DND-41 (cell line): ENCODE measurements around the gene SYNDIG1.

Experiments
- ATAC-seq: fragments of 200-7000 bp; cut with Tn5 transposase; 3 replicates; pipeline ENCODE4 v1.9.1; 2021; ENCODE audit warnings: low read depth; ENCODE audit not compliant: insufficient read depth
- DNase-seq: peaks from one replicate; pipeline ENCODE4 v3.0.0-alpha.2; 2020
- H2AFZ ChIP-seq: 2 replicates; pipeline ENCODE4 v1.6.0; 2012; ENCODE audit warnings: low read depth, low read length
- H3K27ac ChIP-seq: 2 replicates; pipeline ENCODE4 v1.5.1; 2012; ENCODE audit warnings: low read length, inconsistent platforms
- H3K27me3 ChIP-seq: fragments of 200-600 bp; sonication (generic); 2 replicates; pipeline ENCODE4 v1.6.0; 2012; ENCODE audit warnings: low read length, mild to moderate bottlenecking, inconsistent platforms; ENCODE audit not compliant: insufficient read depth, poor library complexity
- H3K36me3 ChIP-seq: 2 replicates; pipeline ENCODE4 v1.5.1; 2012; ENCODE audit warnings: low read length, inconsistent platforms; ENCODE audit not compliant: insufficient read depth
- H3K4me1 ChIP-seq: 2 replicates; pipeline ENCODE4 v1.5.1; 2012; ENCODE audit warnings: mild to moderate bottlenecking, low read length; ENCODE audit not compliant: insufficient read depth
- H3K4me2 ChIP-seq: 2 replicates; pipeline ENCODE4 v1.6.0; 2012; ENCODE audit warnings: mild to moderate bottlenecking, moderate library complexity, low read length, inconsistent platforms; ENCODE audit not compliant: insufficient read depth
- H3K4me3 ChIP-seq, 2 experiments: fragments of 200-600 bp in 1 of 2; shearing (Covaris generic) in 1 of 2; 2 replicates each; pipeline ENCODE4 v1.5.1; 2012 to 2016; ENCODE audit warnings: inconsistent platforms in 2 of 2, low read length in 2 of 2, mild to moderate bottlenecking in 2 of 2, low read depth in 1 of 2, moderate library complexity in 1 of 2
- H3K79me2 ChIP-seq: 2 replicates; pipeline ENCODE4 v1.6.0; 2012; ENCODE audit warnings: low read length, inconsistent platforms; ENCODE audit not compliant: insufficient read depth
- H3K9ac ChIP-seq: 2 replicates; pipeline ENCODE4 v1.6.0; 2012; ENCODE audit warnings: low read depth, mild to moderate bottlenecking, inconsistent platforms, low read length, moderate library complexity
- H3K9me3 ChIP-seq: 2 replicates; pipeline ENCODE4 v1.5.1; 2012; ENCODE audit warnings: low read length, moderate library complexity, mild to moderate bottlenecking, inconsistent platforms; ENCODE audit not compliant: insufficient read depth, severe bottlenecking
- H4K20me1 ChIP-seq: 2 replicates; pipeline ENCODE4 v1.6.0; 2012; ENCODE audit warnings: low read length; ENCODE audit not compliant: insufficient read depth
- EZH2 ChIP-seq: IDR thresholded peaks from 3 replicates; pipeline ENCODE4 v1.6.1; 2012; ENCODE audit warnings: borderline replicate concordance, low read depth, mild to moderate bottlenecking, moderate library complexity, low read length, inconsistent platforms; ENCODE audit not compliant: severe bottlenecking
- TF ChIP-seq, protein P1 (sequence below): IDR thresholded peaks from 2 replicates; pipeline ENCODE4 v1.5.1; 2012; ENCODE audit warnings: borderline replicate concordance, low read length, moderate library complexity, mild to moderate bottlenecking; ENCODE audit not compliant: poor library complexity, severe bottlenecking; ENCODE audit errors: extremely low read depth

The SYNDIG1 gene

DNA sequence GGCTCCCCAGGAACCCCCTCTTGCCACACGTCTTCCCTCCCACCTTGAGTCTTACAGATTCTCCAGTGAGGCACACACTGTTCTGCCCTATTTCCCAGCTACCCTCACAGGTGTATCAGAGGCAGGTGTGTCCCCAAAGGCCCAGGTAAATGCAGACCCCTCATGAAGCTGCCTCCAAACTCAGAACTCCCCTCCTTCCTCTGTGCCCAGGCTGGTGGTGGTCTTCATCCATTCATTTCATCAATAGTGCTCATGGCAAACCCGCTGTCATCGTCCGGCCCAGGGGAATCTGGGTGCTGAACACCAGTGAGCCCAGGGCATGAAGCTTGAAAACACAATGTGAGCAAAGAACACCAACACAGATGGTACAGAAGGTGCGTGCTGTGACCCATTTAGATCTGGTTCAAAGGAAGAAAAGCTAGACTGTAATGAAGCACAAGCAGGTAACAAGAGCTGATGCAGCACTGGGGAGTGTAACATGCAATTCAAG is 213.1 kb downstream of the SYNDIG1 start:
- DNase-seq: no peak

DNA sequence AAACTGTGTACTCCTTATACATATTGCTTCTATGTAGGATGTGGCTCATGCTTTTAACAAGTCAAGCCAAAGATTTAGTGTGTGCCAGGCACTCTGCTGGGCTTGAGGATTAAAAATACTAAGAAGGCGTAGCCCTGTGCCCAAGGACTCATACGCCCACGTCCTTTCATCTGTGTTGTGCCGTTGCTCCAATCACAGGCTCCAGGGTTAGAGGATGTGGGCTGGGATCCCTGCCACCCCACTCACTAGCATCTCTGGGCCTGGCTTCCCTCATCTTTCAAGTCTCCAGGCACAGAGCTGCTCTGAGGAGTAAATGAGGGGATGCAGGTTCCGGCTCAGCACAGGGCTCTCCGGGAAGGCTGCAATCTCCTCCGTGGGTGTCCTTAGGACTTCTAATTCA is 214.2 kb downstream of the SYNDIG1 start:
- H3K36me3 ChIP-seq: no peaks in the 10 kb centered on the region
- no peaks in the 10 kb centered on the region for H3K27me3 ChIP-seq
- H3K9me3 ChIP-seq: no peaks in the 10 kb centered on the region
- H3K4me3 ChIP-seq: no peak overlapping the region
- no peak overlapping the region for H3K4me2 ChIP-seq
- H3K79me2 ChIP-seq: no peaks in the 10 kb centered on the region
- no peak overlapping the region for H3K27ac ChIP-seq
- TF ChIP-seq, protein P1, sequence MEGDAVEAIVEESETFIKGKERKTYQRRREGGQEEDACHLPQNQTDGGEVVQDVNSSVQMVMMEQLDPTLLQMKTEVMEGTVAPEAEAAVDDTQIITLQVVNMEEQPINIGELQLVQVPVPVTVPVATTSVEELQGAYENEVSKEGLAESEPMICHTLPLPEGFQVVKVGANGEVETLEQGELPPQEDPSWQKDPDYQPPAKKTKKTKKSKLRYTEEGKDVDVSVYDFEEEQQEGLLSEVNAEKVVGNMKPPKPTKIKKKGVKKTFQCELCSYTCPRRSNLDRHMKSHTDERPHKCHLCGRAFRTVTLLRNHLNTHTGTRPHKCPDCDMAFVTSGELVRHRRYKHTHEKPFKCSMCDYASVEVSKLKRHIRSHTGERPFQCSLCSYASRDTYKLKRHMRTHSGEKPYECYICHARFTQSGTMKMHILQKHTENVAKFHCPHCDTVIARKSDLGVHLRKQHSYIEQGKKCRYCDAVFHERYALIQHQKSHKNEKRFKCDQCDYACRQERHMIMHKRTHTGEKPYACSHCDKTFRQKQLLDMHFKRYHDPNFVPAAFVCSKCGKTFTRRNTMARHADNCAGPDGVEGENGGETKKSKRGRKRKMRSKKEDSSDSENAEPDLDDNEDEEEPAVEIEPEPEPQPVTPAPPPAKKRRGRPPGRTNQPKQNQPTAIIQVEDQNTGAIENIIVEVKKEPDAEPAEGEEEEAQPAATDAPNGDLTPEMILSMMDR: no peak
- no peak for TF ChIP-seq EZH2
- H3K4me1 ChIP-seq: no peaks in the 10 kb centered on the region
- H2AFZ ChIP-seq: no peak overlapping the region
- DNase-seq (peak; percentile 63), ATAC-seq (peak; percentile 98)
- H4K20me1 ChIP-seq: no peaks in the 10 kb centered on the region
- H3K9ac ChIP-seq: no peak overlapping the region

More for the DNA sequence above, 213.1 kb downstream of the SYNDIG1 start:
- no peaks in the 10 kb centered on the region for H3K36me3 ChIP-seq
- H3K4me1 ChIP-seq: no peaks in the 10 kb centered on the region
- H3K4me2 ChIP-seq: no peak overlapping the region
- H2AFZ ChIP-seq: no peak overlapping the region
- H3K9me3 ChIP-seq: no peaks in the 10 kb centered on the region
- H3K27ac ChIP-seq: no peak overlapping the region
- no peaks in the 10 kb centered on the region for H4K20me1 ChIP-seq
- no peaks in the 10 kb centered on the region for H3K79me2 ChIP-seq
- no peak for TF ChIP-seq EZH2
- TF ChIP-seq, protein P1: no peak
- H3K9ac ChIP-seq: no peak overlapping the region
- no peaks in the 10 kb centered on the region for H3K27me3 ChIP-seq
- ATAC-seq: no peak
- H3K4me3 ChIP-seq: no peak overlapping the region

DNA sequence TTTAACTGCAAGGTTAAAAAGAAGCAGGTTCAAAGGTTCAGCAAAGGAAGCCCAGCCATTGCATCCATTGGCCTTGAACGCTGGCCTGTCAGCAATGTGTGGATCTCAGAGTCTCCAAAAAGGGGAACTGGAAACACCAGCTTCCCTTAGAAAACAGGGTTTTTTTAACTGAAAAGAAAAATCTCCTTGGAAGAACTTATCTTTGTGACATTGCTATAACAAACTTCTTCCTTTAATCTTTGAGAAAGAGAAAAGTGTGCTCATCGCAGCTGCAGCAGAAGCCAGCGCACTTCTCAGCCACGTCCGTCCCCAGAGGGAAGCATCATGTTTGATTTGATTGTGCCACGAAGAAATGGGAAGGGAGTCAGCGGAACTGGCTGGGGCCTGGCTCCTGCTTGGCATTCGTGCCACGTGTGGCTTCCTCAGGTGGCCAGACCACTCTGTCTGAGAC is 215.0 kb downstream of the SYNDIG1 start:
- Histone ChIP-seq H2AFZ (no peak overlapping the region), H3K36me3 (no peaks in the 10 kb centered on the region), H3K4me3 (no peak overlapping the region), H3K4me1 (no peaks in the 10 kb centered on the region), H3K79me2 (no peaks in the 10 kb centered on the region), H3K27ac (no peak overlapping the region), H4K20me1 (no peaks in the 10 kb centered on the region), H3K27me3 (no peaks in the 10 kb centered on the region), H3K9ac (no peak overlapping the region), H3K4me2 (no peak overlapping the region), H3K9me3 (no peaks in the 10 kb centered on the region)
- TF ChIP-seq, protein P1: no peak
- TF ChIP-seq EZH2: no peak
- DNase-seq (no peak), ATAC-seq (no peak)
